Fibroblast of mammary gland (primary cell): ENCODE data around the gene GALNT18.

Source experiments
- DNase-seq: peaks from one replicate; pipeline ENCODE4 v3.0.0-alpha.2; 2010; ENCODE audit warnings: low read depth
- H3K4me3 ChIP-seq: 2 replicates; pipeline ENCODE4 v1.5.1; 2011; ENCODE audit warnings: low read depth, mild to moderate bottlenecking, low read length, moderate library complexity; ENCODE audit not compliant: control insufficient read depth
- TF ChIP-seq, protein P1 (sequence below): conservative IDR thresholded peaks from 2 replicates; pipeline ENCODE4 v1.5.1; 2011; ENCODE audit warnings: low read depth, low read length, inconsistent platforms; ENCODE audit not compliant: control insufficient read depth, insufficient read depth

Gene GALNT18

DNA sequence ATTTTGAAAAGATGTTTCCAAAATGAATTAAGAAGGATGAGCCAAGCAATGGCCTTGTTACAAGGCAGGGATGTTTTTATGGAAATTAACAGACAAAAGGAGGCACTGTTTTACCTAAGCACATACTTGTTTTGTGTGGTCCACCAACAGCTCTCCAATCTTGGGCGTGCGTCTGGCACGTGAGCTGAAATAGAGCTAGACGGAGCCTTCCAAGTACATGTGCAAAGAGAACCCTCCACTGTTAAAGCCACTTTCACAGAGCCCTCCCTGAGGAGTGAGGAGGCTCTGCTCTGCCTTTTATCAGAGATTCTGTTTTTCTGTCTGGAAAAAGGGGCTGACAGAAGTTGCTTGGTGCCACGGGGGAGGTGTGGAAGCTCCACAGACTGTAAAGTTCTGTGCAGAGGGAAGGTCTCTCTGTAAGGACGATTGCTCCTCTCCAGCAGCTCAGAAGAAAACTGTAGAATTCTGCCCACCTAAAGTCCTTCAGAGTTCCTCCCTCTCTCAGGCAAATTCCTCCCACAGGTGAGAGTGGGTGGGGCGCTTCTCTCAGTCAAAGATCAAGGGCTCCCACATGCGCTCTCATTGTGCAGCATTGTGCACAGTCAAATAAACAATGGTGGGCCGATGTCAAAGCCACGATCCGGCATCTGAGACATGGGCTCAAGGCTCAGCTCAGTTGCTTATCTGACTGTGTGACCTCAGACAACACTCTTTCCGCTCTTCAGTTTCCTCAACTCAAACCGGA is 176.2 kb downstream of the GALNT18 start:
- TF ChIP-seq, protein P1, sequence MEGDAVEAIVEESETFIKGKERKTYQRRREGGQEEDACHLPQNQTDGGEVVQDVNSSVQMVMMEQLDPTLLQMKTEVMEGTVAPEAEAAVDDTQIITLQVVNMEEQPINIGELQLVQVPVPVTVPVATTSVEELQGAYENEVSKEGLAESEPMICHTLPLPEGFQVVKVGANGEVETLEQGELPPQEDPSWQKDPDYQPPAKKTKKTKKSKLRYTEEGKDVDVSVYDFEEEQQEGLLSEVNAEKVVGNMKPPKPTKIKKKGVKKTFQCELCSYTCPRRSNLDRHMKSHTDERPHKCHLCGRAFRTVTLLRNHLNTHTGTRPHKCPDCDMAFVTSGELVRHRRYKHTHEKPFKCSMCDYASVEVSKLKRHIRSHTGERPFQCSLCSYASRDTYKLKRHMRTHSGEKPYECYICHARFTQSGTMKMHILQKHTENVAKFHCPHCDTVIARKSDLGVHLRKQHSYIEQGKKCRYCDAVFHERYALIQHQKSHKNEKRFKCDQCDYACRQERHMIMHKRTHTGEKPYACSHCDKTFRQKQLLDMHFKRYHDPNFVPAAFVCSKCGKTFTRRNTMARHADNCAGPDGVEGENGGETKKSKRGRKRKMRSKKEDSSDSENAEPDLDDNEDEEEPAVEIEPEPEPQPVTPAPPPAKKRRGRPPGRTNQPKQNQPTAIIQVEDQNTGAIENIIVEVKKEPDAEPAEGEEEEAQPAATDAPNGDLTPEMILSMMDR, result no peak
- no peak overlapping the region for H3K4me3 ChIP-seq
- no peak for DNase-seq

DNA sequence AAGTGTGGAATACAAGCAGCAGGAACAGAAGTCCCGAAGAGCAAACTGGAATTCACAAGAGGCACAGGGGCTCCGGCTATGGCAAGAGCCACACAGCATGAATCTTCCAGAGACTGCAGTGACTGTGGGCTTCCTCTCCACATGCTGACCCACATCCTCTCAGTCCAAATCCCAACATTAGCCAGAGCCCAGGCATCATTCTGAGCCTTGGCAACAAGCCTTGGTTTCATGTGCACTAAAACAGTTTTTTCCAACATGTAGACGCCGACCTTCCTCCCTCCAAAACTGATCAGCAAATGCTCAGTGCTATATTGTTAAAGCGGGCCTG is 177.0 kb downstream of the GALNT18 start:
- TF ChIP-seq, protein P1, result no peak
- no peak for DNase-seq
- H3K4me3 ChIP-seq, result no peak overlapping the region

DNA sequence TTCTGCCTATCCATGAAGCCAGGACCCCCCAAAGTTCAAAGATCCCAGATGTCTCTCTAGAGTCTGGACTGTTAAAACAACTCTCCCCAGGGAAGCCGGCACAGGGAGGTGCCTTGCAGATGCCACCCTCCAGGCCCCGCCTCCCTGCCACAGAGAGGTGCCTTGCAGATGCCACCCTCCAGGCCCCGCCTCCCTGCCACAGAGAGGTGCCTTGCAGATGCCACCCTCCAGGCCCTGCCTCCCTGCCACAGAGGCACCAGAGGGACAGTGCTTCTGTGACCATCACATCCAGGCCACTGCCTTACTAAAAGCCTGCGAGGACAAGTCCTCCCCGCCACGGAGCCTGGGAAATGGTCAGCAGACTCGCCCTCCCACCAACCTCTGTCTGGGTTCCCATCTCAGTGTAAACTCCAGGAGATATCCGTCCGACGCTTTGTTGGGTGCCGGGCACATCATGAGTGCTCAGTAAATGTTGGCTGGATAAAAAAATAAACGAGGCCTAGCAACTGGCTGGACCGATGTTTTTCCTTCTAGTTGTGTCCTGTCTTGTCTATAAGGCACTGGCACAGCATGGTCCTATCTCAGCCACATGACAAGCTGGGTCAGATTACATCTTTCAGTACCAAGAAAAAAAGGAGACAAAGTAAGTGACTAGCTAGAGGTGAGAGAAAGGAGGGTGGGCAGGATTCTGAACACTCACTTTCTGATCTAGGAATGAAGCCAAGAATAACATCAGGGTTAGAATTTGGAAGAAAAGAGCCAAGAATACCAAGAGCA is 177.6 kb downstream of the GALNT18 start:
- TF ChIP-seq, protein P1, result no peak
- no peak overlapping the region for H3K4me3 ChIP-seq
- DNase-seq, result peak; percentile 56

DNA sequence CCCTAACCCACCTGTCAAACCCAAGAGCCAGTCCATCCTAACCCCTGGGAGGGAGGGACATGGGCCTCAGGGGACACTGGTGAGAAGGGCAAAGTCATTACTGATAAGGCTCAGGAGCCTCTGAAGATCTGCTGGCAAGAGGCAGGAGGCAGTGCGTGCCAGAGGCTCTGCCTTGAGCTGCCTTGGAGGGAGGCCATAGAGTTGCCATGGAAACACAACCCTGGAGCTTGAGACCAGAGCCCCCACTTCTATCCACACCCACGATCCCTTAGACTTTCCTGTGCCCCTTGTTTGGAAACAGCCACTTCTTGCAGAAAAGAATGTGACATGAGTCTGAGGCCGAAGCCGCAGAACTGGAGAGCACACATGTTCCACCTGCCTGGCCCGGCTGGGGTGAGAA is 179.0 kb downstream of the GALNT18 start:
- no peak overlapping the region for H3K4me3 ChIP-seq
- TF ChIP-seq, protein P1, result no peak
- DNase-seq, result no peak

DNA sequence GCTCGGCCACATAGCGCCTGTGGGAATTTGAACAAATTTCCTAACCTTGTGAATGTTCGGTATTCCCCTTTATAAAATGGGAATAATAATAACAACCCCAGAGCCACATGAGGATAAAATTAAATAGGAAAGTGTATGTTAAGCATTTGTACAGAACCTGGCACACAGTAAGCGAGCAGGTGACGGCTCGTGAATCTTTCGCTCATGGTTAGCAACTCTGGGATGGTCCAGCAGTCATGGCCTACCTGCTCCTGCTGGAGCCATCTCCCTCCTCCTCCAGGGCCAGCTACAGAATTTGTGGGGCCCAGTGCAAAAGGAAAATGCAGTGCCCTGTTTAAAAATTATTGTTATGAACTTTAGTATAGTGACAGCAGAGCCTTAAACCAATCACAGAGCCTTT is 180.3 kb downstream of the GALNT18 start:
- no peak overlapping the region for H3K4me3 ChIP-seq
- DNase-seq, result no peak
- TF ChIP-seq, protein P1, result no peak

DNA sequence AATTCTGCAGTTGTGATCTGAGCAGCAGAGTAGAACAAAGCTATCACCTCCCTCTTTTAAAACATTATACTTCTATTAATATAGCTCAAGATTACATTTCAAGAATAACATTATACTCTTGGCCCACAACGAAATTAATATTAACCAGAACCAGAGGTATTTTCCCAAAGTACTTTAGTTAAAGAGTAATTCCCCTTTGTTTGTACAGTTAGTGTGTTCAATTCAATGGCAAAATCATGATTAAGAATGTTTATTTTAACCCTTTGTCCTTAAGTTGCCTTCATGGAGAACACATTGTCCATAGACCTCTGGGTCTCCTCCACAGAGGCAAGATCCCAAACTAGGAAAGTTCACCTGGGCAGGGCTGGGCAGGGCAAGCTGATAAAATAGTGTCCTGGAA is 180.7 kb downstream of the GALNT18 start:
- TF ChIP-seq, protein P1, result no peak

More for the DNA sequence above, 180.7 kb downstream of the GALNT18 start:
- no peak overlapping the region for H3K4me3 ChIP-seq
- no peak for DNase-seq
